Measurements from ENCODE around the gene HES3. TPM values are rescaled to one million over a fixed set of nuclear protein-coding genes. Genes with fewer than 3 reads are reported as not detected.

HES3 gene
- total and polyA plus RNA-seq, 10 of the 15 experiments (the other 5 are each of a cell fraction or from before 2014, with no cell fraction given), result not detected

DNA sequence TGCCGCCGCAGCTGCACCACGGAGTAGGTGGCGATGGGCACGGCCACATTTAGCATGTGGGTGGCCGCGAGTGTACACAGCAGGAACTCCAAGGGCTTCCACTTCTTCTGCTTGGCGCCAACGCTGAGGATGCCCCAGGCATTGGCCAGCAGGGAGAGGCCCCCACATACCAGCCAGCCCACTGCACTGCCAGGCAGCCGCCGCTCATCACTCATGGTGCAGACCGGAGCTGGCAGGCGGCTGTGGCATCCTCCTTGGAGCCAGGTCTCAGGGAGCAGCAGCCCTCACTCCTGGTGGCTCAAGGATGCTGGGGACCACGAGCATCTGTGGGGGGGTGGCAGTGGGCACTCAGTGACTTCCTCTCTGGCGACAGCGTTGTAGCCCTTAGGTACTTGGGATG, 10.7 kb downstream of the HES3 start:
- TF ChIP-seq, protein P1, sequence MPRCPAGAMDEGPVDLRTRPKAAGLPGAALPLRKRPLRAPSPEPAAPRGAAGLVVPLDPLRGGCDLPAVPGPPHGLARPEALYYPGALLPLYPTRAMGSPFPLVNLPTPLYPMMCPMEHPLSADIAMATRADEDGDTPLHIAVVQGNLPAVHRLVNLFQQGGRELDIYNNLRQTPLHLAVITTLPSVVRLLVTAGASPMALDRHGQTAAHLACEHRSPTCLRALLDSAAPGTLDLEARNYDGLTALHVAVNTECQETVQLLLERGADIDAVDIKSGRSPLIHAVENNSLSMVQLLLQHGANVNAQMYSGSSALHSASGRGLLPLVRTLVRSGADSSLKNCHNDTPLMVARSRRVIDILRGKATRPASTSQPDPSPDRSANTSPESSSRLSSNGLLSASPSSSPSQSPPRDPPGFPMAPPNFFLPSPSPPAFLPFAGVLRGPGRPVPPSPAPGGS (IDR thresholded peaks at IDR 0.05; ENCODE audit: borderline replicate concordance, insufficient read depth, low read depth, low read length, poor library complexity, severe bottlenecking), result no peak
- TF ChIP-seq, protein P2, sequence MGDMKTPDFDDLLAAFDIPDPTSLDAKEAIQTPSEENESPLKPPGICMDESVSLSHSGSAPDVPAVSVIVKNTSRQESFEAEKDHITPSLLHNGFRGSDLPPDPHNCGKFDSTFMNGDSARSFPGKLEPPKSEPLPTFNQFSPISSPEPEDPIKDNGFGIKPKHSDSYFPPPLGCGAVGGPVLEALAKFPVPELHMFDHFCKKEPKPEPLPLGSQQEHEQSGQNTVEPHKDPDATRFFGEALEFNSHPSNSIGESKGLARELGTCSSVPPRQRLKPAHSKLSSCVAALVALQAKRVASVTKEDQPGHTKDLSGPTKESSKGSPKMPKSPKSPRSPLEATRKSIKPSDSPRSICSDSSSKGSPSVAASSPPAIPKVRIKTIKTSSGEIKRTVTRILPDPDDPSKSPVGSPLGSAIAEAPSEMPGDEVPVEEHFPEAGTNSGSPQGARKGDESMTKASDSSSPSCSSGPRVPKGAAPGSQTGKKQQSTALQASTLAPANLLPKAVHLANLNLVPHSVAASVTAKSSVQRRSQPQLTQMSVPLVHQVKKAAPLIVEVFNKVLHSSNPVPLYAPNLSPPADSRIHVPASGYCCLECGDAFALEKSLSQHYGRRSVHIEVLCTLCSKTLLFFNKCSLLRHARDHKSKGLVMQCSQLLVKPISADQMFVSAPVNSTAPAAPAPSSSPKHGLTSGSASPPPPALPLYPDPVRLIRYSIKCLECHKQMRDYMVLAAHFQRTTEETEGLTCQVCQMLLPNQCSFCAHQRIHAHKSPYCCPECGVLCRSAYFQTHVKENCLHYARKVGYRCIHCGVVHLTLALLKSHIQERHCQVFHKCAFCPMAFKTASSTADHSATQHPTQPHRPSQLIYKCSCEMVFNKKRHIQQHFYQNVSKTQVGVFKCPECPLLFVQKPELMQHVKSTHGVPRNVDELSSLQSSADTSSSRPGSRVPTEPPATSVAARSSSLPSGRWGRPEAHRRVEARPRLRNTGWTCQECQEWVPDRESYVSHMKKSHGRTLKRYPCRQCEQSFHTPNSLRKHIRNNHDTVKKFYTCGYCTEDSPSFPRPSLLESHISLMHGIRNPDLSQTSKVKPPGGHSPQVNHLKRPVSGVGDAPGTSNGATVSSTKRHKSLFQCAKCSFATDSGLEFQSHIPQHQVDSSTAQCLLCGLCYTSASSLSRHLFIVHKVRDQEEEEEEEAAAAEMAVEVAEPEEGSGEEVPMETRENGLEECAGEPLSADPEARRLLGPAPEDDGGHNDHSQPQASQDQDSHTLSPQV (IDR thresholded peaks at IDR 0.05), result no peak
- TF ChIP-seq ZNF274 (IDR thresholded peaks at IDR 0.05; ENCODE audit: insufficient read depth, insufficient read length) (no peak), SMAD1 (IDR thresholded peaks at IDR 0.05; ENCODE audit: low read depth, partially characterized antibody) (no peak), ZNF622 (IDR thresholded peaks at IDR 0.05) (no peak), KAT2A (conservative IDR thresholded peaks at IDR 0.05; ENCODE audit: control insufficient read depth, low read depth, low read length) (no peak), CBX3 (IDR thresholded peaks at IDR 0.05; ENCODE audit: borderline replicate concordance, low read depth) (no peak), HCFC1 (IDR thresholded peaks at IDR 0.05; ENCODE audit: low read length) (no peak), SIX5 (IDR thresholded peaks at IDR 0.05; ENCODE audit: low read depth, low read length, severe bottlenecking) (no peak), TARDBP (IDR thresholded peaks at IDR 0.05; ENCODE audit: borderline replicate concordance) (no peak), BACH1 (IDR thresholded peaks at IDR 0.05; ENCODE audit: borderline replicate concordance) (no peak)
- TF ChIP-seq, protein P3, sequence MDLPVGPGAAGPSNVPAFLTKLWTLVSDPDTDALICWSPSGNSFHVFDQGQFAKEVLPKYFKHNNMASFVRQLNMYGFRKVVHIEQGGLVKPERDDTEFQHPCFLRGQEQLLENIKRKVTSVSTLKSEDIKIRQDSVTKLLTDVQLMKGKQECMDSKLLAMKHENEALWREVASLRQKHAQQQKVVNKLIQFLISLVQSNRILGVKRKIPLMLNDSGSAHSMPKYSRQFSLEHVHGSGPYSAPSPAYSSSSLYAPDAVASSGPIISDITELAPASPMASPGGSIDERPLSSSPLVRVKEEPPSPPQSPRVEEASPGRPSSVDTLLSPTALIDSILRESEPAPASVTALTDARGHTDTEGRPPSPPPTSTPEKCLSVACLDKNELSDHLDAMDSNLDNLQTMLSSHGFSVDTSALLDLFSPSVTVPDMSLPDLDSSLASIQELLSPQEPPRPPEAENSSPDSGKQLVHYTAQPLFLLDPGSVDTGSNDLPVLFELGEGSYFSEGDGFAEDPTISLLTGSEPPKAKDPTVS (IDR thresholded peaks at IDR 0.05; ENCODE audit: low read depth, low read length), result no peak
- TF ChIP-seq, protein P4, sequence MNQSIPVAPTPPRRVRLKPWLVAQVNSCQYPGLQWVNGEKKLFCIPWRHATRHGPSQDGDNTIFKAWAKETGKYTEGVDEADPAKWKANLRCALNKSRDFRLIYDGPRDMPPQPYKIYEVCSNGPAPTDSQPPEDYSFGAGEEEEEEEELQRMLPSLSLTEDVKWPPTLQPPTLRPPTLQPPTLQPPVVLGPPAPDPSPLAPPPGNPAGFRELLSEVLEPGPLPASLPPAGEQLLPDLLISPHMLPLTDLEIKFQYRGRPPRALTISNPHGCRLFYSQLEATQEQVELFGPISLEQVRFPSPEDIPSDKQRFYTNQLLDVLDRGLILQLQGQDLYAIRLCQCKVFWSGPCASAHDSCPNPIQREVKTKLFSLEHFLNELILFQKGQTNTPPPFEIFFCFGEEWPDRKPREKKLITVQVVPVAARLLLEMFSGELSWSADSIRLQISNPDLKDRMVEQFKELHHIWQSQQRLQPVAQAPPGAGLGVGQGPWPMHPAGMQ (IDR thresholded peaks at IDR 0.05; ENCODE audit: borderline replicate concordance), result no peak
- no peaks in the 10 kb centered on the region for H3K36me3 ChIP-seq (ENCODE audit: control insufficient read depth in 2 of 2, insufficient read depth in 2 of 2, low read length in 1 of 2)
- no peak overlapping the region for H3K9ac ChIP-seq (ENCODE audit: control insufficient read depth, insufficient read depth, low read length)
- no peak overlapping the region for H3K4me2 ChIP-seq (ENCODE audit: control insufficient read depth, insufficient read depth)
- FAIRE-seq (no peak), ATAC-seq (no peak), DNase-seq (ENCODE audit: low read depth, low spot score) (no peak)
- ChIA-PET RAD21 (ENCODE audit: unreplicated experiment) (no interaction called here), POLR2A (no interaction called here), SMC1A (ENCODE audit: uncharacterized antibody, unreplicated experiment) (no interaction called here), CTCF (no interaction called here)
- peaks cover 0 to 4% of the 10 kb centered on the region in 2 experiments; a peak in 3 of 4 replicates for H3K27me3 ChIP-seq (replicated peaks in 1 of 2; ENCODE audit: control insufficient read depth in 2 of 2, insufficient read depth in 2 of 2, low read length in 1 of 2)
- intact Hi-C loops (cut with micrococcal nuclease; ENCODE audit: unreplicated experiment), result no loop called here
- 59% methylated on average over 14 of the region's 16 CpGs for WGBS (ENCODE audit: insufficient coverage, insufficient replicate concordance, low lambda C conversion rate, missing lambda C conversion rate)
- no peaks in the 10 kb centered on the region for H4K20me1 ChIP-seq (ENCODE audit: control insufficient read depth, insufficient read depth)
- peaks cover 2% of the 10 kb centered on the region; the same call in 1 of the 2 replicates for H3K4me1 ChIP-seq (ENCODE audit: control insufficient read depth, insufficient read depth, low read length)
- no peaks in the 10 kb centered on the region for H3K9me3 ChIP-seq (replicated peaks; ENCODE audit: control insufficient read depth, insufficient read depth, low read length)
- no peak overlapping the region for H2AFZ ChIP-seq (ENCODE audit: control insufficient read depth, low read depth, low read length)
- H3K4me3 ChIP-seq, result no peak overlapping the region
- no peak overlapping the region for H3K27ac ChIP-seq (ENCODE audit: control insufficient read depth, insufficient read depth)
- no TSS peak for BruUV-seq (replicated peaks)
- in situ Hi-C loops (cut with MboI), result loop anchor here (5.0 kb wide), 1 partner anchor 148 kb away; no protein-coding TSS in a partner anchor
- no peaks in the 10 kb centered on the region for H3K79me2 ChIP-seq (ENCODE audit: control insufficient read depth, insufficient read depth, low read length)

Data from GM12878 (cell line).